ENCODE measurements around the gene ATP23.

The ATP23 gene

GRCh38 chr12:57983146-57983857 lies 41.9 kb downstream of the ATP23 start:
- peak; percentile 63 for DNase-seq (ENCODE audit: low read depth)
- H3K4me3 ChIP-seq (ENCODE audit: low read length): no peak overlapping the region
- TF ChIP-seq, protein P1, sequence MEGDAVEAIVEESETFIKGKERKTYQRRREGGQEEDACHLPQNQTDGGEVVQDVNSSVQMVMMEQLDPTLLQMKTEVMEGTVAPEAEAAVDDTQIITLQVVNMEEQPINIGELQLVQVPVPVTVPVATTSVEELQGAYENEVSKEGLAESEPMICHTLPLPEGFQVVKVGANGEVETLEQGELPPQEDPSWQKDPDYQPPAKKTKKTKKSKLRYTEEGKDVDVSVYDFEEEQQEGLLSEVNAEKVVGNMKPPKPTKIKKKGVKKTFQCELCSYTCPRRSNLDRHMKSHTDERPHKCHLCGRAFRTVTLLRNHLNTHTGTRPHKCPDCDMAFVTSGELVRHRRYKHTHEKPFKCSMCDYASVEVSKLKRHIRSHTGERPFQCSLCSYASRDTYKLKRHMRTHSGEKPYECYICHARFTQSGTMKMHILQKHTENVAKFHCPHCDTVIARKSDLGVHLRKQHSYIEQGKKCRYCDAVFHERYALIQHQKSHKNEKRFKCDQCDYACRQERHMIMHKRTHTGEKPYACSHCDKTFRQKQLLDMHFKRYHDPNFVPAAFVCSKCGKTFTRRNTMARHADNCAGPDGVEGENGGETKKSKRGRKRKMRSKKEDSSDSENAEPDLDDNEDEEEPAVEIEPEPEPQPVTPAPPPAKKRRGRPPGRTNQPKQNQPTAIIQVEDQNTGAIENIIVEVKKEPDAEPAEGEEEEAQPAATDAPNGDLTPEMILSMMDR (conservative IDR thresholded peaks at IDR 0.05; ENCODE audit: low read length): peak; percentile 86

GRCh38 chr12:57983858-57984505 lies 42.6 kb downstream of the ATP23 start:
- DNase-seq (ENCODE audit: low read depth): no peak
- H3K4me3 ChIP-seq (ENCODE audit: low read length): no peak overlapping the region
- TF ChIP-seq, protein P1 (conservative IDR thresholded peaks at IDR 0.05; ENCODE audit: low read length): no peak

GRCh38 chr12:57984629-57985151 lies 43.3 kb downstream of the ATP23 start:
- no peak for DNase-seq (ENCODE audit: low read depth)
- no peak overlapping the region for H3K4me3 ChIP-seq (ENCODE audit: low read length)
- TF ChIP-seq, protein P1 (conservative IDR thresholded peaks at IDR 0.05; ENCODE audit: low read length): no peak

DNA sequence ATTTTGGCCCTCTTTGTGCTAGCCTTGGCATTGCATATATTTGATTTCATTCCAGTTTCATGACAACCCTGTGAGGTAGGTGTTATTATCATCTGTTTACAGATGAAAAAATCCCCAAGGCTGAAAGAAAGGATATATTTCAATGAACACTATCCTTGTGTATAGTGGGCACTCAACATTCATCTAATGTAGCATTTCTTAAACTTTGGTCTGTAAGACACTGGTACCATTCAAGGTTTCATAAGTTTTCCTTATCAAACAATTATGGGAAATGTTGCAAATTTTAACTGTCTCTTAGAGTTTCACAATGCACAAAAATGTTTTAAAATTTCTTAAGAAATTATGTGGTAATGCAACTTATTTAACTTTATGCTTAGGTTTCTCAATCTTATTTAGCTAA lies 44.3 kb downstream of the ATP23 start:
- no peak overlapping the region for H3K4me3 ChIP-seq (ENCODE audit: low read length)
- DNase-seq (ENCODE audit: low read depth): no peak
- TF ChIP-seq, protein P1 (conservative IDR thresholded peaks at IDR 0.05; ENCODE audit: low read length): no peak

GRCh38 chr12:57989838-57990237 lies 48.5 kb downstream of the ATP23 start:
- H3K4me3 ChIP-seq (ENCODE audit: low read length): no peak overlapping the region
- DNase-seq (ENCODE audit: low read depth): no peak
- TF ChIP-seq, protein P1 (conservative IDR thresholded peaks at IDR 0.05; ENCODE audit: low read length): no peak

- TF ChIP-seq, protein P1 (conservative IDR thresholded peaks at IDR 0.05; ENCODE audit: low read length): no peak
- DNase-seq (ENCODE audit: low read depth): no peak
Observed at GRCh38 chr12:57990241-57990883, 49.0 kb downstream of the ATP23 start.

More at GRCh38 chr12:57990241-57990883, 49.0 kb downstream of the ATP23 start:
- H3K4me3 ChIP-seq (ENCODE audit: low read length): no peak overlapping the region

Measured in AG10803 (cell line).